C4-2B (cell line): Measurements from ENCODE around the gene YBX1.

Experiments
- CTCF ChIP-seq: fragments of 450-650 bp; conservative IDR thresholded peaks from 2 replicates; pipeline ENCODE4 v1.5.1; 2017; ENCODE audit warnings: mild to moderate bottlenecking
- ZFX ChIP-seq: fragments of 450-650 bp; IDR thresholded peaks from 2 replicates; pipeline ENCODE4 v1.6.1; 2017

- TF ChIP-seq CTCF (no peak), ZFX (no peak)
Measured at GRCh38 chr1:42738678-42739226, 56.5 kb downstream of the YBX1 start.
